SK-N-SH treated with all-trans-retinoic acid at 6 μM for 48 hours (cell line): ENCODE measurements around the gene SEL1L2.

Source experiments
- ARNTL ChIP-seq: fragments of 450-650 bp; formaldehyde crosslinking; IDR thresholded peaks from 2 replicates; pipeline ENCODE4 v1.5.0; 2020; ENCODE audit warnings: low read depth, mild to moderate bottlenecking, moderate library complexity, borderline replicate concordance
- CSDC2 ChIP-seq: fragments of 250-450 bp; sonication (Bioruptor Pico); IDR thresholded peaks from 2 replicates; pipeline ENCODE4 v1.5.0; 2020; ENCODE audit warnings: mild to moderate bottlenecking, moderate library complexity
- TOX ChIP-seq: fragments of 250-450 bp; sonication (Bioruptor Pico); IDR thresholded peaks from 2 replicates; pipeline ENCODE4 v1.8.0; 2021; ENCODE audit warnings: mild to moderate bottlenecking, moderate library complexity, borderline replicate concordance
- ZFP3 ChIP-seq: fragments of 250-450 bp; sonication (Bioruptor Pico); IDR thresholded peaks from 2 replicates; pipeline ENCODE4 v1.5.0; 2020; ENCODE audit warnings: mild to moderate bottlenecking, moderate library complexity
- TF ChIP-seq, protein P1 (sequence below): fragments of 250-450 bp; sonication (Bioruptor Pico); IDR thresholded peaks from 2 replicates; pipeline ENCODE4 v1.5.0; 2020; ENCODE audit warnings: mild to moderate bottlenecking, moderate library complexity
- TF ChIP-seq, protein P2 (sequence below): fragments of 250-450 bp; sonication (Bioruptor Pico); IDR thresholded peaks from 2 replicates; pipeline ENCODE4 v1.8.0; 2021; ENCODE audit warnings: low read depth, mild to moderate bottlenecking, moderate library complexity, borderline replicate concordance
- TF ChIP-seq, protein P3 (sequence below): fragments of 250-450 bp; sonication (Bioruptor Pico); IDR thresholded peaks from 2 replicates; pipeline ENCODE4 v1.8.0; 2020; ENCODE audit warnings: mild to moderate bottlenecking, moderate library complexity, borderline replicate concordance

DNA sequence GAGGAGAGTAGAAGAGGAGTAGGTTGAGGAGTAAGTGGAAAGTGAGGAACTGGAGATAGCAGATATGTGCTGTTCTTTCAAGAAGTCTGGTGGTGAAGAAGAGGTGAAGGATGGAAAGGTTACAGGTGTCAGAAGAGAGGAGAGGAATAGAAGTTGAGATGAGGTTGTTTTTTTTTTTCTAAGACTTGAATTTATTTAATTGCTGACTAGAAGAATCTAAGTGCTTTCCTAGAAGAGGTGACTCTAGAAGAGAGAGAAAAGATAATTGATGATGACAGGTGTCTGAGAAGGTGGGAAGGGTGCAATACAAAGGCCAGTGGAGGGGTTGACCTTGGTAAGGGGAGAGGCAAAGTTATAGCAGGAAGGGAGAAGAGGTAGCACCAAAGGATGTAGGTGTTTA lies 180.0 kb downstream of the SEL1L2 start:
- TF ChIP-seq, protein P1, sequence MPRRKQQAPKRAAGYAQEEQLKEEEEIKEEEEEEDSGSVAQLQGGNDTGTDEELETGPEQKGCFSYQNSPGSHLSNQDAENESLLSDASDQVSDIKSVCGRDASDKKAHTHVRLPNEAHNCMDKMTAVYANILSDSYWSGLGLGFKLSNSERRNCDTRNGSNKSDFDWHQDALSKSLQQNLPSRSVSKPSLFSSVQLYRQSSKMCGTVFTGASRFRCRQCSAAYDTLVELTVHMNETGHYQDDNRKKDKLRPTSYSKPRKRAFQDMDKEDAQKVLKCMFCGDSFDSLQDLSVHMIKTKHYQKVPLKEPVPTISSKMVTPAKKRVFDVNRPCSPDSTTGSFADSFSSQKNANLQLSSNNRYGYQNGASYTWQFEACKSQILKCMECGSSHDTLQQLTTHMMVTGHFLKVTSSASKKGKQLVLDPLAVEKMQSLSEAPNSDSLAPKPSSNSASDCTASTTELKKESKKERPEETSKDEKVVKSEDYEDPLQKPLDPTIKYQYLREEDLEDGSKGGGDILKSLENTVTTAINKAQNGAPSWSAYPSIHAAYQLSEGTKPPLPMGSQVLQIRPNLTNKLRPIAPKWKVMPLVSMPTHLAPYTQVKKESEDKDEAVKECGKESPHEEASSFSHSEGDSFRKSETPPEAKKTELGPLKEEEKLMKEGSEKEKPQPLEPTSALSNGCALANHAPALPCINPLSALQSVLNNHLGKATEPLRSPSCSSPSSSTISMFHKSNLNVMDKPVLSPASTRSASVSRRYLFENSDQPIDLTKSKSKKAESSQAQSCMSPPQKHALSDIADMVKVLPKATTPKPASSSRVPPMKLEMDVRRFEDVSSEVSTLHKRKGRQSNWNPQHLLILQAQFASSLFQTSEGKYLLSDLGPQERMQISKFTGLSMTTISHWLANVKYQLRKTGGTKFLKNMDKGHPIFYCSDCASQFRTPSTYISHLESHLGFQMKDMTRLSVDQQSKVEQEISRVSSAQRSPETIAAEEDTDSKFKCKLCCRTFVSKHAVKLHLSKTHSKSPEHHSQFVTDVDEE (CRISPR knock-in tag): no peak
- TF ChIP-seq CSDC2 (CRISPR knock-in tag) (no peak), ZFP3 (no peak), ARNTL (CRISPR knock-in tag) (no peak), TOX (CRISPR knock-in tag) (no peak)
- TF ChIP-seq, protein P2, sequence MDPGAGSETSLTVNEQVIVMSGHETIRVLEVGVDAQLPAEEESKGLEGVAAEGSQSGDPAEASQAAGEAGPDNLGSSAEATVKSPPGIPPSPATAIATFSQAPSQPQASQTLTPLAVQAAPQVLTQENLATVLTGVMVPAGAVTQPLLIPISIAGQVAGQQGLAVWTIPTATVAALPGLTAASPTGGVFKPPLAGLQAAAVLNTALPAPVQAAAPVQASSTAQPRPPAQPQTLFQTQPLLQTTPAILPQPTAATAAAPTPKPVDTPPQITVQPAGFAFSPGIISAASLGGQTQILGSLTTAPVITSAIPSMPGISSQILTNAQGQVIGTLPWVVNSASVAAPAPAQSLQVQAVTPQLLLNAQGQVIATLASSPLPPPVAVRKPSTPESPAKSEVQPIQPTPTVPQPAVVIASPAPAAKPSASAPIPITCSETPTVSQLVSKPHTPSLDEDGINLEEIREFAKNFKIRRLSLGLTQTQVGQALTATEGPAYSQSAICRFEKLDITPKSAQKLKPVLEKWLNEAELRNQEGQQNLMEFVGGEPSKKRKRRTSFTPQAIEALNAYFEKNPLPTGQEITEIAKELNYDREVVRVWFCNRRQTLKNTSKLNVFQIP (CRISPR knock-in tag): no peak
- TF ChIP-seq, protein P3, sequence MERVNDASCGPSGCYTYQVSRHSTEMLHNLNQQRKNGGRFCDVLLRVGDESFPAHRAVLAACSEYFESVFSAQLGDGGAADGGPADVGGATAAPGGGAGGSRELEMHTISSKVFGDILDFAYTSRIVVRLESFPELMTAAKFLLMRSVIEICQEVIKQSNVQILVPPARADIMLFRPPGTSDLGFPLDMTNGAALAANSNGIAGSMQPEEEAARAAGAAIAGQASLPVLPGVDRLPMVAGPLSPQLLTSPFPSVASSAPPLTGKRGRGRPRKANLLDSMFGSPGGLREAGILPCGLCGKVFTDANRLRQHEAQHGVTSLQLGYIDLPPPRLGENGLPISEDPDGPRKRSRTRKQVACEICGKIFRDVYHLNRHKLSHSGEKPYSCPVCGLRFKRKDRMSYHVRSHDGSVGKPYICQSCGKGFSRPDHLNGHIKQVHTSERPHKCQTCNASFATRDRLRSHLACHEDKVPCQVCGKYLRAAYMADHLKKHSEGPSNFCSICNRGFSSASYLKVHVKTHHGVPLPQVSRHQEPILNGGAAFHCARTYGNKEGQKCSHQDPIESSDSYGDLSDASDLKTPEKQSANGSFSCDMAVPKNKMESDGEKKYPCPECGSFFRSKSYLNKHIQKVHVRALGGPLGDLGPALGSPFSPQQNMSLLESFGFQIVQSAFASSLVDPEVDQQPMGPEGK (CRISPR knock-in tag): no peak
